HG03558 (cell line): ENCODE data around the gene NUCB1.
"Not testable (repeated sequence)": the region's sequence is repeated elsewhere in the genome, so short reads cannot be mapped to it uniquely, and the experiment has no call there.

Experiments used
- ATAC-seq: cut with Tn5 transposase; IDR thresholded peaks from one replicate; pipeline ENCODE4 v1.9.1; 2021; ENCODE audit warnings: moderate number of reproducible peaks; ENCODE audit not compliant: unreplicated experiment; ENCODE audit errors: extremely low read depth

The NUCB1 gene

DNA sequence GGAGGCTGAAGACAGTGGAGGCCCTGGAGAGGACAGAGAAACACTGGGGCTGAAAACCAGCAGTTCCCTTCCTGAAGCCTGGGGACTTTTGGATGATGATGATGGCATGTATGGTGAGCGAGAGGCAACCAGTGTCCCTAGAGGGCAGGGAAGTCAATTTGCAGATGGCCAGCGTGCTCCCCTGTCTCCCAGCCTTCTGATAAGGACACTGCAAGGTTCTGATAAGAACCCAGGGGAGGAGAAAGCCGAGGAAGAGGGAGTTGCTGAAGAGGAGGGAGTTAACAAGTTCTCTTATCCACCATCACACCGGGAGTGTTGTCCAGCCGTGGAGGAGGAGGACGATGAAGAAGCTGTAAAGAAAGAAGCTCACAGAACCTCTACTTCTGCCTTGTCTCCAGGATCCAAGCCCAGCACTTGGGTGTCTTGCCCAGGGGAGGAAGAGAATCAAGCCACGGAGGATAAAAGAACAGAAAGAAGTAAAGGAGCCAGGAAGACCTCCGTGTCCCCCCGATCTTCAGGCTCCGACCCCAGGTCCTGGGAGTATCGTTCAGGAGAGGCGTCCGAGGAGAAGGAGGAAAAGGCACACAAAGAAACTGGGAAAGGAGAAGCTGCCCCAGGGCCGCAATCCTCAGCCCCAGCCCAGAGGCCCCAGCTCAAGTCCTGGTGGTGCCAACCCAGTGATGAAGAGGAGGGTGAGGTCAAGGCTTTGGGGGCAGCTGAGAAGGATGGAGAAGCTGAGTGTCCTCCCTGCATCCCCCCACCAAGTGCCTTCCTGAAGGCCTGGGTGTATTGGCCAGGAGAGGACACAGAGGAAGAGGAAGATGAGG is 26.4 kb upstream of the NUCB1 start:
- ATAC-seq: no peak

DNA sequence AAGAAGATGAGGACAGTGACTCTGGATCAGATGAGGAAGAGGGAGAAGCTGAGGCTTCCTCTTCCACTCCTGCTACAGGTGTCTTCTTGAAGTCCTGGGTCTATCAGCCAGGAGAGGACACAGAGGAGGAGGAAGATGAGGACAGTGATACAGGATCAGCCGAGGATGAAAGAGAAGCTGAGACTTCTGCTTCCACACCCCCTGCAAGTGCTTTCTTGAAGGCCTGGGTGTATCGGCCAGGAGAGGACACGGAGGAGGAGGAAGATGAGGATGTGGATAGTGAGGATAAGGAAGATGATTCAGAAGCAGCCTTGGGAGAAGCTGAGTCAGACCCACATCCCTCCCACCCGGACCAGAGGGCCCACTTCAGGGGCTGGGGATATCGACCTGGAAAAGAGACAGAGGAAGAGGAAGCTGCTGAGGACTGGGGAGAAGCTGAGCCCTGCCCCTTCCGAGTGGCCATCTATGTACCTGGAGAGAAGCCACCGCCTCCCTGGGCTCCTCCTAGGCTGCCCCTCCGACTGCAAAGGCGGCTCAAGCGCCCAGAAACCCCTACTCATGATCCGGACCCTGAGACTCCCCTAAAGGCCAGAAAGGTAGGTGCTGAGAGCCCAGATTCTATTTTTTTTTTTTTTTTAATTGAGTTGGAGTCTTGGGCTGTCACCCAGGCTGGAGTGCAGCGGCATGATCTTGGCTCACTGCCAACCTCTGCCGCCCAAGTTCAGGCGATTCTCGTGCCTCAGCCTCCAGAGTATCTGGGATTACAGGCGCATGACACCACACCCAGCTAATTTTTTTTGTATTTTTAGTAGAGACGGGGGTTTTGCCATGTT is 25.6 kb upstream of the NUCB1 start:
- no peak for ATAC-seq

DNA sequence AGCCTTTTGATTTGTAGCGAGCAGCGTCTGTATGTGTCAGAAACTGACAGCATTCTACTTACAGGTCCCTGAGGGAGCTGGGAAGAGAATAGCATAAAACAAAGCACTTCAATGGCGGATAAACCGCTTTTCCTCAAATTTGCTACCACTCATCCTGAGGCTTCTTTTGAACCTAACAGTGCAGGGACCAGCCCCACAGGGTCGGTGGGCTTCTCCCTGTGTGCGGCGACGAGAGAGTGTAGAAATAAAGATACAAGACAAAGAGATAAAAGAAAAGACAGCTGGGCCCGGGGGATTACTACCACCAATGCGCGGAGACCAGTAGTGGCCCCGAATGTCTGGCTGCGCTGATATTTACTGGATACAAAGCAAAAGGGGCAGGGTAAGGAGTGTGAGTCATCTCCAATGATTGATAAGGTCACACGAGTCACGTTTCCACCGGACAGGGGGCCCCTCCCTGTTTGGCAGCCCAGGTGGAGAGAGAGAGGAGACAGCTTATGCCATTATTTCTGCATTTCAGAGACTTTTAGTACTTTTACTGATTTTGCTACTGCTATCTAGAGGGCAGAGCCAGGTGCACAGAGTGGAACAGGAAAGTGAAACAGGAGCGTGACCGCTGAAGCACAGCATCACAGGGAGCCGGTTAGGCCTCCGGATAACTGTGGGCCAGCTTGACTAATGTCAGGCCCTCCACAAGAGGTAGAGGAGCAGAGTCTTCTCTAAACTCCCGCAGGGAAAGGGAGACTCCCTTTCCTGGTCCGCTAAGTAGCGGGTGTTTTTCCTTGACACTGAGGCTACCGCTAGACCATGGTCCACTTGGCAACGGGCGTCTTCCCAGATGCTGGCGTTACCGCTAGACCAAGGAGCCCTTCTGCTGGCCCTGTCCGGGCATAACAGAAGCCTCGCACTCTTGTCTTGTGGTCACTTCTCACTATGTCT is 23.8 kb upstream of the NUCB1 start:
- not testable (repeated sequence) for ATAC-seq

- no peak for ATAC-seq
Observed at GRCh38 chr19:48877855-48878195, 22.3 kb upstream of the NUCB1 start.

DNA sequence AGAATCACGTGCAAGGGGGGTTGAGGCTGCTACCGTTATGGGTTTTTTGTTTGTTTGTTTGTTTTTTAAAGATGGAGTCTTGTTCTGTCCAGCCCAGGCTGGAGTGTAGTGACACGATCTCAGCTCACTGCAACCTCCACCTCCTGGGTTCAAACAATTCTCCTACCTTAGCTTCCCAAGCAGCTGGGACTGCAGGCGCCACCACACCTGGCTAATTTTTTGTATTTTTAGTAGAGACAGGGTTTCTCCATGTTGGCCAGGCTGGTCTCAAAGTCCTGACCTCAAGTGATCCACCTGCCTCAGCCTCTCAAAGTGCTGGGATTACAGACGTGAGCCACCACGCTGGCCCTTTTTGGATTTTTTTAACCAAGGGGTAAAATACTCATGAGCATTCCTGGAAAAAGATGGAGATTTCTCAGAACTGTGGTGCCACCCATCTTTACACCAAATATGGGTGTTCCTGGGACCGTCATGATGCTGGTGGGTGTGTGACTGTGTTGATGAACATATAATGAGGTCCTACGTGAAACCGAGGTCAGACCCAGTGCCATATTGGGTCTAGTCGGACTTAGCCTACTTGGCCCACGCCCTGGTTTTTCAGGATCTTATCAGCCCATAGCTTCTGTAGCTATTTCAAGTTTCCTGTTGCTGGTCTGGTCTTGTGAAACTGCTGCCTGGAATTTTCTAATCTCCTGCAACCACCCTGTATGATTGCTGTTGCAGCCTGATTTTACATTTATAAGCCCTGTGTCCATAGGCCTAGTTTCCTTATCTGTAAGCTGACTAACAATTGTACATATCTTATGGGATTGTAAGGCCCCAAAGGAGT is 21.7 kb upstream of the NUCB1 start:
- no peak for ATAC-seq

DNA sequence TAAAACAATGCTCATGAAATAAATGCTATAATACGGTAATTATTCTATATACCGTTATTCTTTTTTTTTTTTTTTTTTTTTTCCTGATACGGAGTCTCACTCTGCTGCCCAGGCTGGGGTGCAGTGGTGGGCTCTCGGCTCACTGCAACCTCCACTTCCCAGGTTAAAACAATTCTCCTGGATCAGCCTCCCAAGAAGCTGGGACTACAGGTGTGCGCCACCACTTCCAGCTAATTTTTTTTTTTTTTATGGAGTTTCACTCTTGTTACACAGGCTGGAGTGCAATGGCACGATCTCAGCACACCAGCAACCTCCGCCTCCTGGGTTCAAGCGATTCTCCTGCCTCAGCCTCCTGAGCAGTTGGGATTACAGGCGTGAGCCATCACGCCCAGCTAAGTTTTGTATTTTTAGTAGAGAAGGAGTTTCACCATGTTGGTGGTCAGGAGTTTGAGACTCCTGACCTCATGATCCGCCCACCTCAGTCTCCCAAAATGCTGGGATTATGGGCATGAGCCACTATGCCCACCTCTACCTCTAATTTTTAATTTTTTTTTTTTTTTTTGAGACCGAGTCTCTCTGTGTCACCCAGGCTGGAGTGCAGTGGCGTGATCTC is 21.0 kb upstream of the NUCB1 start:
- no peak for ATAC-seq

- ATAC-seq: not testable (repeated sequence)
Observed at GRCh38 chr19:48879696-48880095, 20.4 kb upstream of the NUCB1 start.

- no peak for ATAC-seq
Observed at GRCh38 chr19:48881741-48882657, 18.1 kb upstream of the NUCB1 start.

GRCh38 chr19:48883726-48884125 is 16.4 kb upstream of the NUCB1 start:
- no peak for ATAC-seq

DNA sequence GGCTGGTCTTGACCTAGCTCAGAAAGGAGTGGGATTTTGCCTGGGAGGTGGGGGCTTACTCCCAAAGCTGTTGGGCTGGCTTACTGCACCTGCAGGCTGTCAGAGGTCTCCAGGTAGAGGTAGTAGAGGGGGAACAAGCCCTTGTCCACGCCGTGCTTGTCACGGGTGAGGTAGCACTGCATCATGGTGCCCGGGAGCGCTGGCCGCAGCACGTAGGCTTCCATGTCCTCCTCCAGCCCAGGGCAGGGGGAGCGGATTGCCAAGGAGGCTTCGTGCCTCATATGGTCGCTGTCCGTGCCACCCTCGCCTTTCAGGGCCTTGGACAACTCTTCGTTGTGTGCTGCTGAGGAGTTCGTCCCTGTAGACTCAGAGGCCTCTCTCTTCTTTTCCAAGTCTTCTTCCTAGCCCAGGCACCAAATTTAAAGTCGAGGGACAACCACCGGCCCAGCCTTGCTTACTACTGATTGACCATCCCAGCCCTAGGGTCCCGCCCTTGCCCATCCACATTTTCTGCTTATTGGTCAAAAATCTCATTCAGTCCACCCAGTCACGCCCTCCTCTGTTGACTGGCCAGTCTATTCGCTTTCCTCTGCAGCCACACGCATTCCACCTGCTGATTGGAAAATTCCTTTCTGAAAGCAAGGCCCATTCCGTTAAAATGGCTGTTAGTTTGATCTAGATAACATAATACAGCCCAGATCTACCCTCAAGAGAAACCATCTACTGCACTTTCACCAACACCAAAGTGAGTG is 12.1 kb upstream of the NUCB1 start:
- no peak for ATAC-seq

GRCh38 chr19:48889496-48889895 is 10.6 kb upstream of the NUCB1 start:
- ATAC-seq: not testable (repeated sequence)

DNA sequence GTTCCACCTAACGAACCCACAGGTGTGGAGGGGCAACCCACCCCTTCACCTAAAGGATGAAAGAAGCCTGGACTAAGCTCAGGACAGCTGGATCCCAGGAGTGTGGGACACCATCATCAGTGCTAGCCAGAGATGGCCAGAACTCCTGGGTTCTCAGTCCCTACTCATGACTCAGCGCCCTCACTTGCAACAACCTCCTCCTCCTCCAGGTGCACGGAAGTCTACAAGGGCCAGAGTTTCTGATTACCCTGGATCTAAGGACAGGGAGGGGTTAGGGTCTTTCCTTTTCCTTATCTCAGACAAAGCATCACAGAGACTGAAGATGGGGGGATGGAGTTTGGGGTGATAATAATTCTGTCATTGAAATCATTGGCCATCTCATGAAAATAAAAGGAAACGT is 9.6 kb upstream of the NUCB1 start:
- ATAC-seq: no peak

DNA sequence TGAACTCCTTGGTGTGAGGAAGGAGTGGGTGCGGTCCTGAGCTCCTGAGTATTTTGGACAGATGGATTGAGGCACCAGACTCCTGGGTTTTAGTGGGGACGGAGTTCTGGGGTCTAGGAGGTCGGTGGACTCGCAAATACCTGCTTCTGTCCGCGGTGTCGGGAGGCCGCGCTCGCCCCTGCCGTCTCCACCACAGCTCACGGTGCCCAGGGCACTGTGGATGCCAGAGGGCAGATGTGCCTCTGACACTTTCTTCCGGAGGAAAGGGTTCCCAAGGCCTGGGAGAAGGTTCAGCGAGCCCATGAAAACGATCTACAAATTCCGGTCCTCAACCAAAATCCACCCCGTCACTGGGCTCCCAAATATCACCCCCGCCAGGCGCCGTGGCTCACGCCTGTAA is 4.9 kb upstream of the NUCB1 start:
- ATAC-seq: no peak

- ATAC-seq: no peak
Observed at GRCh38 chr19:48896191-48896720, 3.9 kb upstream of the NUCB1 start.

DNA sequence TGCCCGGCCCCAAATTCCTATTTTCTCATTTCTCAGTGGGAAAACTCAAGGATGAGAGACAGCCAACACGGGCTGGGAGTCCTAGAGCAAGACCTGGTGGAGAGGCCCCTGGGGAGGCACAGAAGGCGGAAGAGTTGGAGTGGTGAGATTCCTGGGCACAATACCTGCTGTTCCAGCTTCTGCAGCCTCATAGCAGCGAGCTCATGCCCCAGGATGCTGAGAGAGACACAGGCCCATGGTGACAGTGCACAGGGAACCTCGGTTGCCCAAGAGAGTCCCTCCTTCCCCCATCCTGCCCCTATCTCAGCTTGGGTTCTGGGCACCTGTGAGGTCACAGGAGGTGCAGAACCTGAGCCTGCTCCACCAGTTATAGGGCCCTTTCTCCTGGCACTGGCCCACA is 2.9 kb upstream of the NUCB1 start:
- ATAC-seq: no peak

DNA sequence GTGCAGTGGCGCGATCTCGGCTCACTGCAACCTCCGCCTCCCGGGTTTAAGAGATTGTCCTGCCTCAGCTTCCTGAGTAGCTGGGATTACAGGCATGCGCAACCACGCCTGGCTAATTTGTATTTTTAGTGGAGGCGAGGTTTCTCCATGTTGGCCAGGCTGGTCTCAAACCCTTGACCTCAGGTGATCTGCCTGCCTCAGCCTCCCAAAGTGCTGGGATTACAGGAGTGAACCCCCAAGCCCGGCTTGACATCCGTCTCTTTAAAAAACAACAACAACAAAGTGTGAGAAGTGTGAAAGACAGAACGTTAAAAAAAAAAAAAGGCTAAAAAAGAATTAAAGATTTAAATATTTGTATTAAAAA is 744 bp upstream of the NUCB1 start:
- ATAC-seq: not testable (repeated sequence)
